Spleen (tissue), 7 donors: ENCODE results near the gene GNAO1.

Experiments used
- CTCF ChIP-seq, 11 experiments: fragments of 200-600 bp in 7 of 11; fragments of 450-650 bp in 4 of 11; sonication (generic) in 4 of 11; IDR thresholded peaks in 8 of 11; conservative IDR thresholded peaks in 3 of 11; 1 replicate in 7 of 11; 2 replicates in 4 of 11; pipeline versions ENCODE4 v1.4.0 to v1.8.0; 2016 to 2021; ENCODE audit warnings: antibody characterized with exemption in 11 of 11, inconsistent platforms in 4 of 11, mild to moderate bottlenecking in 1 of 11
- POLR2AphosphoS5 ChIP-seq, 3 donors: sonication (generic); formaldehyde crosslinking; IDR thresholded peaks; one replicate each; pipeline ENCODE4 v1.5.1; 2017; ENCODE audit warnings: antibody characterized with exemption in 3 of 3
- donor health status: DM: no; HTN: no; CAD: no; lungs with moderate emphysema.
- donor health status: DM: no; HTN: no; CAD: no.
- donor health status: DM: no; HTN: no; CAD: no.

- TF ChIP-seq CTCF (IDR thresholded peaks at IDR 0.05 in 8 of 11, conservative IDR thresholded peaks at IDR 0.05 in 3 of 11) (no peak), POLR2AphosphoS5 (IDR thresholded peaks at IDR 0.05) (no peak)
These were observed 143.5 kb downstream of the GNAO1 start for GRCh38 chr16:56334761-56335160.
